Colonic mucosa (tissue), 4 donors: ENCODE measurements around the gene DPP10. TPM values are rescaled to one million over a fixed set of nuclear protein-coding genes. Genes with fewer than 3 reads are reported as not detected.
"Not testable (repeated sequence)": the region's sequence is repeated elsewhere in the genome, so short reads cannot be mapped to it uniquely, and the experiment has no call there.

ENCODE experiments used
- DNase-seq: peaks from one replicate; pipeline ENCODE4 v3.0.0-alpha.2; 2020
- H3K27ac ChIP-seq: fragments of 200-600 bp; one replicate; pipeline ENCODE4 v1.8.0; 2021
- H3K27me3 ChIP-seq: fragments of 200-600 bp; one replicate; pipeline ENCODE4 v1.8.0; 2021
- H3K36me3 ChIP-seq: fragments of 200-600 bp; one replicate; pipeline ENCODE4 v1.8.0; 2021
- H3K4me1 ChIP-seq: fragments of 200-600 bp; one replicate; pipeline ENCODE4 v1.8.0; 2021; ENCODE audit warnings: mild to moderate bottlenecking
- H3K4me3 ChIP-seq: fragments of 200-600 bp; one replicate; pipeline ENCODE4 v1.8.0; 2021
- H3K9ac ChIP-seq, 2 donors: one replicate each; pipeline ENCODE4 v1.7.0; 2013; ENCODE audit warnings: control low read depth in 2 of 2, low read depth in 2 of 2, low read length in 2 of 2
- H3K9me3 ChIP-seq: fragments of 200-600 bp; one replicate; pipeline ENCODE4 v1.8.0; 2021
- CTCF ChIP-seq: fragments of 200-600 bp; IDR thresholded peaks from one replicate; pipeline ENCODE4 v1.8.0; 2022; ENCODE audit warnings: antibody characterized with exemption, mild to moderate bottlenecking
- intact Hi-C: fragments of 100-400 bp; cut with DNase I; formaldehyde crosslinking; loops from one replicate; pipeline ENCODE4 v1.14.1; 2022
- total RNA-seq, 2 donors: library from RNA; stranded (reverse); fragmentation: NEBNext Ultra II Directional in 1 of 2; extraction: Animal tissue kit (Norgen Biotek cat#: 25700) in 1 of 2; gene quantifications; one replicate each; pipeline ENCODE4 v1.2.1, GENCODE V29; 2021
- donor health status: healthy.
- donor health status: DM: no; HTN: no; CAD: no.
- donor health status: DM: no; HTN: no; CAD: no.

The DPP10 gene
- total RNA-seq, 2 donors from 2014 or later: 6.0 to 8.1 TPM

- H3K27me3 ChIP-seq: no peaks in the 10 kb centered on the region
- no peaks in the 10 kb centered on the region for H3K4me1 ChIP-seq
- H3K4me3 ChIP-seq: no peak overlapping the region
- H3K36me3 ChIP-seq: no peaks in the 10 kb centered on the region
- H3K9ac ChIP-seq: no peak overlapping the region
- intact Hi-C loops: no loop called here
- no peak overlapping the region for H3K27ac ChIP-seq
- no peak for TF ChIP-seq CTCF
- DNase-seq: no peak
- H3K9me3 ChIP-seq: no peaks in the 10 kb centered on the region
Measured at GRCh38 chr2:114728372-114728771, 285.9 kb downstream of the DPP10 start.

- Histone ChIP-seq H3K4me3 (no peak overlapping the region), H3K27ac (no peak overlapping the region), H3K9ac (no peak overlapping the region), H3K9me3 (no peaks in the 10 kb centered on the region), H3K4me1 (no peaks in the 10 kb centered on the region), H3K27me3 (no peaks in the 10 kb centered on the region), H3K36me3 (no peaks in the 10 kb centered on the region)
- no peak for DNase-seq
- intact Hi-C loops: no loop called here
- TF ChIP-seq CTCF: no peak
Measured at GRCh38 chr2:114729026-114729425, 286.6 kb downstream of the DPP10 start.

- H3K9me3 ChIP-seq: no peaks in the 10 kb centered on the region
- H3K36me3 ChIP-seq: no peaks in the 10 kb centered on the region
- H3K4me3 ChIP-seq: no peak overlapping the region
- H3K4me1 ChIP-seq: no peaks in the 10 kb centered on the region
- intact Hi-C loops: no loop called here
- DNase-seq: no peak
- no peak overlapping the region for H3K9ac ChIP-seq
- H3K27me3 ChIP-seq: no peaks in the 10 kb centered on the region
- no peak for TF ChIP-seq CTCF
- H3K27ac ChIP-seq: no peak overlapping the region
Measured at GRCh38 chr2:114735126-114735525, 292.7 kb downstream of the DPP10 start.

- TF ChIP-seq CTCF: no peak
- intact Hi-C loops: no loop called here
- Histone ChIP-seq H3K4me1 (no peaks in the 10 kb centered on the region), H3K9ac (no peak overlapping the region), H3K4me3 (no peak overlapping the region), H3K27ac (no peak overlapping the region), H3K27me3 (no peaks in the 10 kb centered on the region), H3K9me3 (no peaks in the 10 kb centered on the region), H3K36me3 (no peaks in the 10 kb centered on the region)
- DNase-seq: no peak
Measured at GRCh38 chr2:114742245-114742644, 299.8 kb downstream of the DPP10 start.

GRCh38 chr2:114745700-114746099, 303.3 kb downstream of the DPP10 start:
- Histone ChIP-seq H3K27me3 (no peaks in the 10 kb centered on the region), H3K9ac (no peak overlapping the region), H3K27ac (no peak overlapping the region), H3K36me3 (no peaks in the 10 kb centered on the region), H3K4me1 (no peaks in the 10 kb centered on the region), H3K4me3 (no peak overlapping the region), H3K9me3 (no peaks in the 10 kb centered on the region)
- intact Hi-C loops: no loop called here
- no peak for TF ChIP-seq CTCF
- no peak for DNase-seq

- H3K9me3 ChIP-seq, DNase-seq, H3K9ac ChIP-seq, H3K36me3 ChIP-seq, intact Hi-C loops, H3K4me1 ChIP-seq, H3K27me3 ChIP-seq, H3K27ac ChIP-seq, H3K4me3 ChIP-seq: not testable (repeated sequence)
Measured at GRCh38 chr2:114748175-114748574, 305.7 kb downstream of the DPP10 start.
